ENCODE results near the gene P2RX6.
"Not testable (repeated sequence)": the region's sequence is repeated elsewhere in the genome, so short reads cannot be mapped to it uniquely, and the experiment has no call there.

P2RX6 gene

GRCh38 chr22:21052715-21053459 is 37.9 kb downstream of the P2RX6 start:
- no peak for DNase-seq (ENCODE audit: low read depth in 4 of 4, low spot score in 1 of 4)

DNA sequence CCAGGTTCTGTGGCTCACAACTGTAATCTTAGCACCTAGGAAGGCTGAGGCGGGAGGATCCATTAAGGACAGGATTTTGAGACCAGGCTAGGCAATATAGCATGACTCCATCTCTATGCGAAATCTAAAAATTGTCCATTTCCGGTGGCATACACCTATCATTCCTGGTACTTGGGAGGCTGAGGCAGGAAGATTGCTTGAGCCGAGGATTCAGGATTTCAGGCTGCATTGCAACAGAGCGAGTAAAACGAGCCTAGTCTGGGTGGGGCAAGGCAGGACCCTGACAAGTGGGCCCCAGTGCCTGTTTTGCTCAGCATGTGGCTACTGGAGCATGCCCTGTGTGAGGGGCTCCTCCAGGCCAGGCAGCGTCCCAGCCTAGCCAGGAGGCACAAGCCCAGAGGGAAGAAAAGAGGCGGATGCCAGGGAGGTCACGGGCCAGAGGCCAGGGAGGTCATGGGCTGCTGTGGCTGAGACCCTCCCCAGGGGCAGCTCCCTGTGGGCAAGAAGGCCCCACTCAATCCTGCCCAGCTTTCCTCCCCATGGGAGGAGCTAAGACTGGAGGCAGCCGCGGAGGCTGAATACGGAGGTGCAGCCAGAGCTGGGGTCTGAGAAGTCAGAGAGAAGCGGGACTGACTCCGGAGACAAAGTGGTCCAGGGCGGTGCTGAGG is 39.2 kb downstream of the P2RX6 start:
- no peak for DNase-seq (ENCODE audit: low read depth in 4 of 4, low spot score in 1 of 4)

GRCh38 chr22:21054714-21055563 is 40.0 kb downstream of the P2RX6 start:
- no peak for DNase-seq (ENCODE audit: low read depth in 4 of 4, low spot score in 1 of 4)

GRCh38 chr22:21055564-21055834 is 40.5 kb downstream of the P2RX6 start:
- no peak for DNase-seq (ENCODE audit: low read depth in 4 of 4, low spot score in 1 of 4)

- no peak for DNase-seq (ENCODE audit: low read depth in 4 of 4, low spot score in 1 of 4)
Measured at GRCh38 chr22:21055880-21056319, 40.9 kb downstream of the P2RX6 start.

DNA sequence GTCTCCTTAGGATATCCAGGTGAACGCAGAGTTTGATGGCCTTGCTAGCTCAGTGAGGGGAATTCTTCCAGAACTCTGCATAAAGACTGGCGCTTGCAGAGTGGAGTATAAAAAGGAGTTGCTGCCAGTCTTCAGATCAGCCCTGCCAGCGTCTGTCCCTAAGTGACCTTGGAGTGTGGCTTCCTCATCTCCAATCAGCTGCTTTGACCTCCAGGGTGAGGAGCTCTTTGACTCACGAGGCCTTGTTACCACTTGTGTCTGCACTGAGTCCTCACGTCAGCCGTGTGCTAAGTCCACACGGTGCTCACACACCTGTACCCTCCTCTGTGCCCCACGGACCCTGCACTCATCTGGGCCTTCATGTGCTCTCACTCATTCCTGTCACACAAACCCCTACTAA is 45.4 kb downstream of the P2RX6 start:
- DNase-seq (ENCODE audit: low read depth in 4 of 4, low spot score in 1 of 4), result not testable (repeated sequence)

DNA sequence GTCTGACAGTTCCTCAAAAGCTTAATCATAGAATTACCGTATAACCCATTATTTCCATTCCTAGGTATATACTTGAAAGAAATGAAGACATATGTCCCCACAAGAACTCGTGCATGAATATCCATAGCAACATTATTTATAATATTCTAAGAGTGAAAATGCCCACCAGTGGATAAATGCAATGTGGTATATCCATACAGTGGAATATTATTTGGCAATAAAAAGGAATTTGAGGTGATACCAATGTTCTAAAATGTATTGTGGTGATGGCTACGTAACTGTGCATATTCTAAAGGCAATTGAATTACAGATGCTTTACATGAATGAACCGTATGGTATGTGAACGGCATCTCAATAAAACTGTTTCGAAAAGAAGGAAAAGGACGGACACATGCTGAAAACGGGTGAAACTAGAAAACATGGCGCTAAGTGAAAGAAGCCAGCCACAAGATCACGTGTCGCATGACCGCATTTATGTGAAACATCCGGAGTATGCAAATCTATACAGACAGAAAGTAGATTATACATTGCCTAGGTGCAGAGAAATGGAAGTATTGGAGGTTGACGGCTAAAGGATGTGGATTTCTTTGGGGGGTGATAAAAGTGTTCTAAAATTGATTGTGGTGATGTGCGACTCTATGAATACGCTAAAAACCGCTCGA is 46.8 kb downstream of the P2RX6 start:
- not testable (repeated sequence) for DNase-seq (ENCODE audit: low read depth in 4 of 4, low spot score in 1 of 4)

DNA sequence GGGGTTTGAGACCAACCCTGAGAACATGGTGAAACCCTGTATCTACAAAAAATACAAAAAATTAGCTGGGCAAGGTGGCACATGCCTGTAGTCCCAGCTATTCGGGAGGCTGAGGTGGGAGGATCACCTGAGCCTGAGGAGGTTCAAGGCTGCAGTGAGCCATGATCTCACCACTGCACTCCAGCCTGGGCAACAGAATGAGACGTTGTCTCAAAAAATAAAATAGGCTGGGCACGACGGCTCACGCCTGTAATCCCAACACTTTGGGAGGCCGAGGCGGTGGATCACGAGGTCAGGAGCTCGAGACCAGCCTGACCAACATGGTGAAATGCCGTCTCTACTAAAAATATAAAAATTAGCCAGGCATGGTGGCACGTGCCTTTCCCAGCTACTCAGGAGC is 49.5 kb downstream of the P2RX6 start:
- not testable (repeated sequence) for DNase-seq (ENCODE audit: low read depth in 4 of 4, low spot score in 1 of 4)

GRCh38 chr22:21064917-21065864 is 50.2 kb downstream of the P2RX6 start:
- DNase-seq (ENCODE audit: low read depth in 4 of 4, low spot score in 1 of 4), result no peak

DNA sequence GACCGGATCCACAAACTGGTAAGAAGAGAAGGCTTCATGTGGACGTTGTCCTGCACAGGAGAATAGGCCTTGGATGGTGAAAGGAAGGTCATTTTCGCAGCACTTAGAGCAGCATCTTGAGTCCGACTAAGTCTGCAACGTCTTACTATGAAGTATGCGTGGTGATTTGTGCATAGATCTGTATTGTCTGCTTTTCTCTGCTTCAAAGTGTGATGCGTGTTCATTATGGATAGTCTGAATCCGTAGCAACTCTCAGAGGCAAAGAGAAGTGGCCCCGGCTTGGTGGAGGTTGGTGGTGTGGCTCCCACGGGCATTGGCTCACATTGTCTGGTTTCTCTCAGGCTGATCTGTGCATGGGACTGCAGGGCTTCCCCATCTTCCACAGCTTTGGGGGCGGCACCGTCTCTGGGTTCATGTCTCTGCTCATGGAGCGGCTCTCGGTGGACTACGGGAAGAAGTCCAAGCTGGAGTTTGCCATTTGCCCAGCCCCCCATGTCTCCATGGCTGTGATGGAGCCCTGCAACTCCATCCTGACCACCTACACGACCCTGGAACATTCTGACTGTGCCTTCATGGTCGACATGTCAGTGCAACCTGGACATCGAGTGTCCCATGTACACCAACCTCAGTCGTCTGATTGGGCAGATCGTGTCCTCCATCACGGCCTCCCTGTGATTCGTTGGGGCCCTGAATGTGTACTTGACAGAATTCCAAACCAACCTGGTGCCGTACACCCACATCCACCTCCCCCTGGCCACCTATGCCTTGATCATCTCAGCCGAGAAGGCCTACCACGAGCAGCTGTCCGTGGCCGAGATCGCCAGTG is 52.3 kb downstream of the P2RX6 start:
- no peak for DNase-seq (ENCODE audit: low read depth in 4 of 4, low spot score in 1 of 4)

DNA sequence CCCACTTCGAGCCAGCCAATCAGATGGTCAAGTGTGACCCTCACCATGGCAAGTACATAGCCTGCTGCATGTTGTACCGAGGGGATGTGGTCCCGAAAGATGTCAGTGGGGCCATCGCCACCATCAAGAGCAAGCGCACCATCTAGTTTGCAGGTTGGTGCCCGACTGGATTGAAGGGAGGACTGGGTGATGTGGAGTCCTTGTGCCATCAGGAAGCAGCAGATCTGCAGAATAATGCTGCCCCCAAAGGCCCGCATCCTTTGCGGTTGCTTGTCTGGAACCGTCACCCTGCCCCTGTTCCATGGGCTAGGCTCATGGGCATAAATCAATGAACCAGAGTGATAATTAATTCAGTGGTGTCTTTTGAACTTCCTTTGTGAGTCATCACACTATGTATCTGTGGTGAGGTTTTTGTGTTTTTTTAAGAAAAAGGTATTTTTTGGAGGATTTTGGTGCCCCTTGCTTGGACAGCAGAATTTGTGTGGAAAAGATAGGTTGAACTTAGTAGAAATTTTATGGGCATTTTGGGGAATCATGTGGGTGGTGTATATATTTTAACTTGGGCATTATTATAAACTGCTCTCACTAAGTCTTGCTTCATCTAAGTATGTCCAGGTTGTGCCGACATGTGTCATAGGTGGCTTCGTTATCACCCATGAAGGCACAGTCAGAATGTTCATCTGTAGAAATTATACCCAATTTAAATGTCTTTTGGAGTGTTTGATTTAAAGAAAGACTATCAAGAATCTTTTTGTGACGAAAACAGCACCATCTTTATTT is 53.1 kb downstream of the P2RX6 start:
- no peak for DNase-seq (ENCODE audit: low read depth in 4 of 4, low spot score in 1 of 4)

GRCh38 chr22:21068681-21069276 is 53.8 kb downstream of the P2RX6 start:
- no peak for DNase-seq (ENCODE audit: low read depth in 4 of 4, low spot score in 1 of 4)

DNA sequence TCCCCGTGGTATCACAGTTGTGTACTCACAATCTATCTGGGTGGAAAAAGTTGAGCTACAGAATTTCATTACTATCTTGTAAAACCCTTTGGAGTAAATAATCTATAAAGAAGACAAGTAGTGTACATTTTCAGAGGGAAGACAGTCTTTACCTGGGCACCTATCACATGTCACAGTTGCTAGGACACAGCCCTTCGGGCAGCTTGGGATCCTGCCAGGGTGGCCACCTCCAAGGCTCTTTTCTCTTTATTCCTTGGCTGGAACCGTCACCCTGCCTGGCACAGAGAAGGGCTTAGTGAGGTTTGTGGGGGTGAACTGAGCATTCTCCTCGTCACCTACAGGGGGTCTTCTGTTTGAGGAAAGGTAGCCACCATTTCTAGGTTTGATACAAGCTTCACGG is 54.4 kb downstream of the P2RX6 start:
- no peak for DNase-seq (ENCODE audit: low read depth in 4 of 4, low spot score in 1 of 4)

DNA sequence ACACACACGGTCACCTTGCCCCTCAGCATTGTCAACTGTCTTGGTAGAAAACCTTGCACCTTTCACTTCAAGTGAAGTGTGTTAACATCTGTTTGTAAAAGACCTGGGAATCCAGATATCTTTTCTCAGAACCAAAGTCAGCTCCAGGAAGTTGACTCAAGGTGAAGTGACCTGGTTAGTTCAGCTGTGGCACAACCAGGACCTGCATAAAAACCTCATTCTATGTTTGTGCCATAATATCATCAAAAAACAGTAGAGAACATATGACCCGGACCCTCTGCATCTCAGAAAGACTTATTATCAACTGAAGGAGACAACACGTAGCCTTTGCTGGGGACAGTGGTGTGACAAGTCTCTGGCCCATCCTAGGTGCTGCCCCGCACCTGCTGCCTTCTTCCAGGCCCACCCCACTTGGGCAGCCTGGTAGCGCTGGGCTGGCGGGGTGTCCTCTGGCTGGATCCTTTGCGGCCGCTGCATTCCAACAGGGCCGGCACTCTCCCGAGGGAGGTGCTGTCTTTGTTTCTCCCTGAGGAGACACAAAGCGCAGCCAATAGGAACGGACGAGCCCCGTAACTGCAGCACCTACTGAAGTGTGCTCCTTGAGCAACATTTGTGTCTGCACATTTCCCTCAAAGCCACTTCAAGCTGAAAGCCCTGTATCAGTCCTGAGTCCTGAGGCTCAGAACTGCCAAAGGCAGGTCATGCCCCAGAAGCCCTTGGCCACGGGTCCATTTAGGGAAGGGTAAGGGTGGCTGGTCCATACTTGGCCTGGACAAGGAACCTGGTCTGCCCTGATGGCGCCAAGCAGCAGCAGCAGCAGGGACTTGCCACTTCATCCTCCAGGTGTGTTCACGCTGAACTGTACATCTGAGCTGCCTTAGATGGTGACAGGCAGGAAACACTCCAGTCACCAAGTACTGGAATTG is 56.0 kb downstream of the P2RX6 start:
- no peak for DNase-seq (ENCODE audit: low read depth in 4 of 4, low spot score in 1 of 4)

GRCh38 chr22:21071796-21072195 is 56.8 kb downstream of the P2RX6 start:
- DNase-seq (ENCODE audit: low read depth in 4 of 4, low spot score in 1 of 4), result not testable (repeated sequence)

DNA sequence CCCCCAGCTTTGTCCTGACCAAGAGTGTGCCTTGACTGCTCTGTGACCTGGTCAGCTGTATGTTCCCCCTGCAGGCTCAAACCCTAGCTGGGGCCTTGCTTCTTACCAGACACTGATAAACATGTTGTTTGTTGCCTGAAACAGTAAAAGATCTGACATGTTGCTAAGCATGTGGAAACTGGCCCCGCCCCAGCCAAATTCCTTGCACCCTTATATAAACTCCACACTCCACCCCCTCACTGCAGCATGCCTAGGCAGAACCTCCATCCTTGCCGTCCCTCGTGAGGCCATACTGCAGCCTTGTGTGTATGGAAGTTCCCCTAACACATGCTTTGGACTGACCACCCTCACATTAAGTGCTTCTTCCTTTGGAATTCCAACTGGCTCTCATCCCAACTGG is 58.1 kb downstream of the P2RX6 start:
- DNase-seq (ENCODE audit: low read depth in 4 of 4, low spot score in 1 of 4), result no peak

GRCh38 chr22:21073482-21073881 is 58.5 kb downstream of the P2RX6 start:
- DNase-seq (ENCODE audit: low read depth in 4 of 4, low spot score in 1 of 4), result no peak
